K562 (cell line): Measurements from ENCODE around the gene TBXAS1. TPM values are rescaled to one million over a fixed set of nuclear protein-coding genes. Genes with fewer than 3 reads are reported as not detected.

Experiments used
- ATAC-seq: fragments of 200-7000 bp; cut with Tn5 transposase; 3 replicates; pipeline ENCODE4 v1.9.1; 2020; ENCODE audit warnings: moderate library complexity
- BruUV-seq: library from RNA; stranded (reverse); fragments of 400-500 nt; replicated peaks from 2 replicates; lab custom pipeline; 2021; lab: Mats Ljungman, UMichigan
- CTCF ChIA-PET: fragments of 300-600 bp; formaldehyde crosslinking; extraction: SDS; loops from one replicate; lab custom pipeline; 2021; ENCODE audit warnings: low intra/inter-chr PET ratio; lab: Yijun Ruan, JAX
- POLR2A ChIA-PET: fragments of 300-600, 350-650 bp; sonication (Branson Sonifier 250); formaldehyde crosslinking; extraction: SDS; loops from one replicate; lab custom pipeline; 2021; ENCODE audit warnings: antibody characterized with exemption, inconsistent platforms; lab: Yijun Ruan, JAX
- DNase-seq, 4 experiments: peaks; one replicate each; pipeline versions ENCODE4 v3.0.0 to v3.0.0-alpha.2; 2011 to 2018; ENCODE audit warnings: low spot score in 3 of 4, mixed read lengths in 3 of 4; ENCODE audit errors: extremely low read depth in 1 of 4
- FAIRE-seq: peaks from 2 replicates; lab custom pipeline; 2011; peaks lifted over from hg19 to GRCh38; lab: Jason Lieb, UNC
- H2AFZ ChIP-seq: 2 replicates; pipeline ENCODE4 v1.6.0; 2011; ENCODE audit warnings: low read depth, low read length, control low read depth, inconsistent platforms
- H3K27ac ChIP-seq: fragments of 200-600 bp; 3 replicates; pipeline ENCODE4 v1.8.0; 2011; ENCODE audit warnings: low read depth, mild to moderate bottlenecking, control low read depth, inconsistent platforms, low read length, moderate library complexity, mixed read lengths; ENCODE audit errors: extremely low read depth
- H3K27me3 ChIP-seq, 2 experiments: fragments of 300-600 bp in 1 of 2; 2 replicates in 1 of 2; 3 replicates in 1 of 2; pipeline versions ENCODE4 v1.6.0 to v1.8.0; 2011; ENCODE audit warnings: inconsistent platforms in 2 of 2, low read length in 2 of 2, mild to moderate bottlenecking in 1 of 2, mixed read lengths in 1 of 2, moderate library complexity in 1 of 2; ENCODE audit not compliant: control insufficient read depth in 2 of 2, insufficient read depth in 2 of 2
- H3K36me3 ChIP-seq: fragments of 300-600 bp; 3 replicates; pipeline ENCODE4 v1.8.0; 2011; ENCODE audit warnings: mild to moderate bottlenecking, low read length, inconsistent platforms; ENCODE audit not compliant: control insufficient read depth, insufficient read depth
- H3K4me1 ChIP-seq, 2 experiments: fragments of 200-600 bp in 1 of 2; replicated peaks in 1 of 2; 2 replicates in 1 of 2; 3 replicates in 1 of 2; pipeline versions ENCODE4 v1.5.1 to v1.8.0; 2011; ENCODE audit warnings: inconsistent platforms in 2 of 2, low read length in 2 of 2, mild to moderate bottlenecking in 1 of 2, mixed read lengths in 1 of 2, moderate library complexity in 1 of 2; ENCODE audit not compliant: control insufficient read depth in 2 of 2, insufficient read depth in 2 of 2
- H3K4me2 ChIP-seq: 2 replicates; pipeline ENCODE4 v1.6.1; 2011; ENCODE audit warnings: low read length, control low read depth, inconsistent platforms, mixed read lengths; ENCODE audit not compliant: insufficient read depth
- H3K4me3 ChIP-seq: fragments of 200-600 bp; sonication (generic), shearing (Covaris generic); 2 replicates; pipeline ENCODE4 v1.5.1; 2016; ENCODE audit warnings: control low read depth, inconsistent platforms
- H3K79me2 ChIP-seq: fragments of 200-600 bp; 3 replicates; pipeline ENCODE4 v1.8.0; 2011; ENCODE audit warnings: low read length, inconsistent platforms; ENCODE audit not compliant: control insufficient read depth, insufficient read depth
- H3K9ac ChIP-seq, 2 experiments: 2 replicates each; pipeline versions ENCODE4 v1.6.0 to v1.6.1; 2011; ENCODE audit warnings: low read depth in 2 of 2, low read length in 2 of 2, control low read depth in 1 of 2, inconsistent platforms in 1 of 2, mild to moderate bottlenecking in 1 of 2, mixed read lengths in 1 of 2; ENCODE audit not compliant: insufficient read depth in 1 of 2
- H3K9me1 ChIP-seq: one replicate; pipeline ENCODE4 v1.6.0; 2011; ENCODE audit warnings: inconsistent platforms, mild to moderate bottlenecking, low read length, moderate library complexity; ENCODE audit not compliant: control insufficient read depth, insufficient read depth
- H3K9me3 ChIP-seq: replicated peaks from 2 replicates; pipeline ENCODE4 v1.5.1; 2011; ENCODE audit warnings: low read depth, low read length, inconsistent platforms; ENCODE audit not compliant: control insufficient read depth, insufficient read depth
- H4K20me1 ChIP-seq: replicated peaks from 2 replicates; pipeline ENCODE4 v1.6.1; 2011; ENCODE audit warnings: low read length, inconsistent platforms, mixed read lengths; ENCODE audit not compliant: control insufficient read depth, insufficient read depth
- EP300 ChIP-seq: IDR thresholded peaks from 2 replicates; pipeline ENCODE4 v1.6.1; 2012; ENCODE audit warnings: low read length, improper control_type of control experiment
- HNRNPH1 ChIP-seq: fragments of 200-400 bp; formaldehyde crosslinking; optimal IDR thresholded peaks from 2 replicates; pipeline ENCODE3; 2017; ENCODE audit warnings: low read depth, mild to moderate bottlenecking, low read length, moderate library complexity
- IFI16 ChIP-seq: fragments of 250-450 bp; sonication (Bioruptor Pico); IDR thresholded peaks from 2 replicates; pipeline ENCODE4 v2.1.2; 2022; ENCODE audit warnings: mild to moderate bottlenecking, inconsistent platforms
- IRF2 ChIP-seq: sonication (generic); formaldehyde crosslinking; IDR thresholded peaks from 2 replicates; pipeline ENCODE4 v1.8.1; 2022; ENCODE audit warnings: mild to moderate bottlenecking, missing genetic modification reagents
- NFE2L1 ChIP-seq: fragments of 450-650 bp; IDR thresholded peaks from 2 replicates; pipeline ENCODE4 v1.6.1; 2016; ENCODE audit warnings: missing genetic modification characterization, low read depth, mild to moderate bottlenecking, missing compliant biosample characterization, moderate library complexity, borderline replicate concordance
- PML ChIP-seq: IDR thresholded peaks from 2 replicates; pipeline ENCODE4 v1.6.1; 2012; ENCODE audit warnings: low read length, inconsistent platforms
- POLR2AphosphoS5 ChIP-seq: IDR thresholded peaks from 2 replicates; pipeline ENCODE4 v1.6.1; 2011; ENCODE audit warnings: mild to moderate bottlenecking, low read depth, low read length, moderate library complexity; ENCODE audit not compliant: control insufficient read depth, insufficient read depth
- POLR2G ChIP-seq: fragments of 200-400 bp; formaldehyde crosslinking; IDR thresholded peaks from 2 replicates; pipeline ENCODE4 v1.6.1; 2017; ENCODE audit warnings: low read depth, mild to moderate bottlenecking, antibody characterized with exemption, low read length, moderate library complexity
- SMARCB1 ChIP-seq: IDR thresholded peaks from 2 replicates; pipeline ENCODE4 v1.6.1; 2011; ENCODE audit warnings: improper control_type of control experiment, low read depth; ENCODE audit not compliant: insufficient read length
- ZNF561 ChIP-seq: fragments of 450-650 bp; formaldehyde crosslinking; conservative IDR thresholded peaks from 2 replicates; pipeline ENCODE4 v1.4.0; 2020; ENCODE audit warnings: mild to moderate bottlenecking, moderate library complexity
- ZNF79 ChIP-seq: fragments of 250-450 bp; sonication (Bioruptor Pico); IDR thresholded peaks from 2 replicates; pipeline ENCODE4 v1.4.0; 2020; ENCODE audit warnings: low read depth, mild to moderate bottlenecking, moderate library complexity
- WGBS: fragments of 100-300 bp; shearing (Covaris generic); methylation state at CpG from one replicate; pipeline ENCODE4 v1.1.6; 2016; ENCODE audit warnings: low coverage, mixed read lengths; ENCODE audit not compliant: insufficient coverage; ENCODE audit errors: missing lambda C conversion rate; 5-methylcytosine and 5-hydroxymethylcytosine counted together
- in situ Hi-C: fragments of 300-500 bp; cut with MboI; formaldehyde crosslinking; loops from 4 replicates; pipeline ENCODE4 v1.15.0; 2018; ENCODE audit warnings: inconsistent platforms, mixed read lengths
- intact Hi-C: fragments of 100-400 bp; cut with micrococcal nuclease; formaldehyde crosslinking; loops from 2 replicates; pipeline ENCODE4 v1.14.2; 2022
- polyA plus RNA-seq, 8 experiments: library from polyadenylated mRNA; depleted of rRNA in 4 of 8; stranded (reverse) in 5 of 8; unstranded in 3 of 8; fragments of >200 nt; fragmentation: Nextera tagmentation in 2 of 8; fragmentation: Illumina TruSeq in 1 of 8; extraction: Ambion mirVana in 2 of 8; extraction: Trizol in 1 of 8; gene quantifications; 2 replicates each; pipeline versions ENCODE4 v1.2.1 to v1.2.3, GENCODE V29; 2011 to 2014; ENCODE audit warnings: inconsistent platforms in 1 of 8, missing spikeins in 1 of 8
- total RNA-seq, 7 experiments: library from RNA; depleted of rRNA in 6 of 7; stranded (reverse); fragments of >200 nt in 6 of 7; fragmentation: Illumina TruSeq in 2 of 7; extraction: Trizol in 2 of 7; gene quantifications; 2 replicates each; pipeline versions ENCODE4 v1.2.1 to v1.2.3, GENCODE V29; 2011 to 2021; ENCODE audit warnings: low replicate concordance in 1 of 7
- TF ChIP-seq, protein P1 (sequence below): fragments of 250-450 bp; sonication (Bioruptor Pico); IDR thresholded peaks from 2 replicates; pipeline ENCODE4 v1.8.0; 2021; ENCODE audit warnings: mild to moderate bottlenecking, moderate library complexity
- TF ChIP-seq, protein P2 (sequence below): fragments of 150-350 bp; conservative IDR thresholded peaks from 2 replicates; pipeline ENCODE4 v1.6.1; 2014; ENCODE audit warnings: low read length
- TF ChIP-seq, protein P3 (sequence below): fragments of 250-450 bp; sonication (Bioruptor Pico); IDR thresholded peaks from 2 replicates; pipeline ENCODE4 v1.8.0; 2022; ENCODE audit warnings: moderate library complexity, mild to moderate bottlenecking, inconsistent platforms
- TF ChIP-seq, protein P4 (sequence below): IDR thresholded peaks from 2 replicates; pipeline ENCODE4 v1.6.1; 2011; ENCODE audit warnings: borderline replicate concordance, low read depth, mild to moderate bottlenecking, moderate library complexity, low read length; ENCODE audit not compliant: insufficient read depth, poor library complexity, severe bottlenecking

TBXAS1 gene
- total and polyA plus RNA-seq, 9 of the 15 experiments (the other 6 are each of a cell fraction or from before 2014, with no cell fraction given): 1.1 to 8.3 (median 1.9) TPM

DNA sequence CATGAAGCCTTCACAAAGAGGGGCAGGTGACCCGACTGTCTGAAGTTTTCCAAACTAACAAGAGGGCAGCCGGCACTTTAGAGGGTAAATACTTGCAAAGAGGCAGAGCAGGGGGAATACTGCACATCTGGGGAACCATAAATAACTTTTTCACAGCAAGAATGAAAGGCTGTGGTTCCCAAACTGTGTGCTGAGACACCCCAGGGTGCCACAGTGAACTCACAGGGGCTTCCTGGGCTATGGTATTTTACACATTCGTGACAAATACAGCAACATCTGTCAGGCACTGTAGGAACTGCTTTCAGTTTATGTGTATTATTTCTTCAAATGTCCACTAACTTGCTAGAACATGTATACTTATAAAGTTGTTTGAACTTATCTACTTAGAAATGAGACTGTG lies 67.2 kb downstream of the TBXAS1 start (continued):
- TF ChIP-seq, protein P1, sequence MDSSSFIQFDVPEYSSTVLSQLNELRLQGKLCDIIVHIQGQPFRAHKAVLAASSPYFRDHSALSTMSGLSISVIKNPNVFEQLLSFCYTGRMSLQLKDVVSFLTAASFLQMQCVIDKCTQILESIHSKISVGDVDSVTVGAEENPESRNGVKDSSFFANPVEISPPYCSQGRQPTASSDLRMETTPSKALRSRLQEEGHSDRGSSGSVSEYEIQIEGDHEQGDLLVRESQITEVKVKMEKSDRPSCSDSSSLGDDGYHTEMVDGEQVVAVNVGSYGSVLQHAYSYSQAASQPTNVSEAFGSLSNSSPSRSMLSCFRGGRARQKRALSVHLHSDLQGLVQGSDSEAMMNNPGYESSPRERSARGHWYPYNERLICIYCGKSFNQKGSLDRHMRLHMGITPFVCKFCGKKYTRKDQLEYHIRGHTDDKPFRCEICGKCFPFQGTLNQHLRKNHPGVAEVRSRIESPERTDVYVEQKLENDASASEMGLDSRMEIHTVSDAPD (CRISPR knock-in tag): no peak
- TF ChIP-seq HNRNPH1 (no peak), NFE2L1 (tag) (no peak)
- TF ChIP-seq, protein P2, sequence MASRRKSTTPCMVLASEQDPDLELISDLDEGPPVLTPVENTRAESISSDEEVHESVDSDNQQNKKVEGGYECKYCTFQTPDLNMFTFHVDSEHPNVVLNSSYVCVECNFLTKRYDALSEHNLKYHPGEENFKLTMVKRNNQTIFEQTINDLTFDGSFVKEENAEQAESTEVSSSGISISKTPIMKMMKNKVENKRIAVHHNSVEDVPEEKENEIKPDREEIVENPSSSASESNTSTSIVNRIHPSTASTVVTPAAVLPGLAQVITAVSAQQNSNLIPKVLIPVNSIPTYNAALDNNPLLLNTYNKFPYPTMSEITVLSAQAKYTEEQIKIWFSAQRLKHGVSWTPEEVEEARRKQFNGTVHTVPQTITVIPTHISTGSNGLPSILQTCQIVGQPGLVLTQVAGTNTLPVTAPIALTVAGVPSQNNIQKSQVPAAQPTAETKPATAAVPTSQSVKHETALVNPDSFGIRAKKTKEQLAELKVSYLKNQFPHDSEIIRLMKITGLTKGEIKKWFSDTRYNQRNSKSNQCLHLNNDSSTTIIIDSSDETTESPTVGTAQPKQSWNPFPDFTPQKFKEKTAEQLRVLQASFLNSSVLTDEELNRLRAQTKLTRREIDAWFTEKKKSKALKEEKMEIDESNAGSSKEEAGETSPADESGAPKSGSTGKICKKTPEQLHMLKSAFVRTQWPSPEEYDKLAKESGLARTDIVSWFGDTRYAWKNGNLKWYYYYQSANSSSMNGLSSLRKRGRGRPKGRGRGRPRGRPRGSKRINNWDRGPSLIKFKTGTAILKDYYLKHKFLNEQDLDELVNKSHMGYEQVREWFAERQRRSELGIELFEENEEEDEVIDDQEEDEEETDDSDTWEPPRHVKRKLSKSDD: no peak

DNA sequence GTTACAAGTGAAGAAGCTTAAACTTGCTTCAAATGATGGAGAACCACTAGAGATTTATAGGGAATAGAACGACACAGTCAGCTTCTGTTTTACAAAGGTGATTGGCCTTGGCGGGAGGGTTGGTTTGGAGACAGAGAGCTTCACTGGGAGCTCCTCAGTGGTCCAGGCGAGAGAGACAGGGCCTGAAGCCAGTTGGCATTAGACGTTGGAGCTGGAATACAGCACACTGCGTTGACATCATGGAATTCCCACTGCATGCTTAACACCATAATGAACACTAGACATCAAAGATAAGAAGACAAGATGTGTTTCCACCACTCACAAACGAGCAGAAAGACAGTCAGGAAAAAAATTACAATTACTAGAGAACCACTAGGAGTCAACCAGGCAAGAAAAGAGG lies 67.8 kb downstream of the TBXAS1 start:
- TF ChIP-seq POLR2AphosphoS5: no peak
- TF ChIP-seq, protein P3, sequence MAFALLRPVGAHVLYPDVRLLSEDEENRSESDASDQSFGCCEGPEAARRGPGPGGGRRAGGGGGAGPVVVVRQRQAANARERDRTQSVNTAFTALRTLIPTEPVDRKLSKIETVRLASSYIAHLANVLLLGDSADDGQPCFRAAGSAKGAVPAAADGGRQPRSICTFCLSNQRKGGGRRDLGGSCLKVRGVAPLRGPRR: no peak
- TF ChIP-seq, protein P4, sequence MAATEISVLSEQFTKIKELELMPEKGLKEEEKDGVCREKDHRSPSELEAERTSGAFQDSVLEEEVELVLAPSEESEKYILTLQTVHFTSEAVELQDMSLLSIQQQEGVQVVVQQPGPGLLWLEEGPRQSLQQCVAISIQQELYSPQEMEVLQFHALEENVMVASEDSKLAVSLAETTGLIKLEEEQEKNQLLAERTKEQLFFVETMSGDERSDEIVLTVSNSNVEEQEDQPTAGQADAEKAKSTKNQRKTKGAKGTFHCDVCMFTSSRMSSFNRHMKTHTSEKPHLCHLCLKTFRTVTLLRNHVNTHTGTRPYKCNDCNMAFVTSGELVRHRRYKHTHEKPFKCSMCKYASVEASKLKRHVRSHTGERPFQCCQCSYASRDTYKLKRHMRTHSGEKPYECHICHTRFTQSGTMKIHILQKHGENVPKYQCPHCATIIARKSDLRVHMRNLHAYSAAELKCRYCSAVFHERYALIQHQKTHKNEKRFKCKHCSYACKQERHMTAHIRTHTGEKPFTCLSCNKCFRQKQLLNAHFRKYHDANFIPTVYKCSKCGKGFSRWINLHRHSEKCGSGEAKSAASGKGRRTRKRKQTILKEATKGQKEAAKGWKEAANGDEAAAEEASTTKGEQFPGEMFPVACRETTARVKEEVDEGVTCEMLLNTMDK: no peak
- TF ChIP-seq ZNF561 (CRISPR knock-in tag): no peak
- no peak for TF ChIP-seq PML
- TF ChIP-seq ZNF79: no peak
- TF ChIP-seq IFI16 (CRISPR knock-in tag): no peak
- TF ChIP-seq IRF2 (CRISPR knock-in tag): no peak
- no peak for TF ChIP-seq SMARCB1
- no peak for TF ChIP-seq EP300
- TF ChIP-seq POLR2G: no peak
- H3K9me3 ChIP-seq: no peaks in the 10 kb centered on the region
- no peak overlapping the region for H3K4me2 ChIP-seq
- in situ Hi-C loops (no loop called here), intact Hi-C loops (no loop called here)
- no peaks in the 10 kb centered on the region for H4K20me1 ChIP-seq
- DNase-seq (no peak), FAIRE-seq (no peak), ATAC-seq (no peak)
- H3K9ac ChIP-seq: no peak overlapping the region
- H2AFZ ChIP-seq: no peak overlapping the region
- H3K79me2 ChIP-seq: no peaks in the 10 kb centered on the region
- H3K36me3 ChIP-seq: no peaks in the 10 kb centered on the region
- H3K9me1 ChIP-seq: no peaks in the 10 kb centered on the region
- H3K4me1 ChIP-seq: peaks cover 0 to 8% of the 10 kb centered on the region in 2 experiments; a peak in 2 of 5 replicates
- POLR2A ChIA-PET: interaction anchor here (0.7 to 1.1 kb wide), 3 partner anchors 14 to 250 kb away, joined by 3 to 5 read pairs (median 3); no protein-coding TSS in a partner anchor
- H3K27ac ChIP-seq: no peak overlapping the region
- WGBS: 37% methylated on average over 6 of the region's 6 CpGs
- CTCF ChIA-PET: no interaction called here
- no TSS peak for BruUV-seq
- H3K27me3 ChIP-seq: no peaks in the 10 kb centered on the region
- H3K4me3 ChIP-seq: no peak overlapping the region
